Activated naive CD8-positive, alpha-beta T cell treated with anti-CD3 and anti-CD28 coated beads, Interleukin-2, amount 10 ng/mL, durations not matched to agents 7 days and 5 days (primary cell): ENCODE measurements around the gene ICAM4. TPM values are rescaled to one million over a fixed set of nuclear protein-coding genes. Genes with fewer than 3 reads are reported as not detected.

Experiments
- ATAC-seq: fragments of 150-1000 bp; cut with Tn5 transposase; one replicate; pipeline ENCODE4 v1.10.0; 2021; ENCODE audit warnings: low read depth, moderate library complexity
- POLR2A ChIA-PET: fragments of 350-600 bp; sonication (Branson Sonifier 250); formaldehyde crosslinking; loops from one replicate; lab custom pipeline; 2021; ENCODE audit warnings: antibody characterized with exemption; lab: Charles Lee
- DNase-seq: peaks from one replicate; pipeline ENCODE4 v3.0.0; 2021
- H3K27ac Mint-ChIP-seq: one replicate; pipeline ENCODE4 v1.8.0; 2022; ENCODE audit warnings: mild to moderate bottlenecking, mixed read lengths
- H3K27me3 Mint-ChIP-seq: one replicate; pipeline ENCODE4 v1.8.0; 2022; ENCODE audit warnings: mild to moderate bottlenecking, moderate library complexity, mixed read lengths
- H3K36me3 Mint-ChIP-seq: one replicate; pipeline ENCODE4 v1.8.0; 2021; ENCODE audit warnings: mild to moderate bottlenecking, mixed read lengths
- H3K4me1 Mint-ChIP-seq: one replicate; pipeline ENCODE4 v1.8.0; 2021; ENCODE audit warnings: mixed read lengths
- H3K4me3 Mint-ChIP-seq: one replicate; pipeline ENCODE4 v1.8.0; 2022; ENCODE audit warnings: mild to moderate bottlenecking, moderate library complexity, mixed read lengths
- H3K9me3 Mint-ChIP-seq: one replicate; pipeline ENCODE4 v1.8.0; 2021; ENCODE audit warnings: mixed read lengths
- total RNA-seq, 2 experiments: library from RNA; stranded (reverse); gene quantifications; one replicate each; pipeline ENCODE4 v1.2.3, GENCODE V29; 2021

The ICAM4 gene
- total RNA-seq, 2 experiments from 2014 or later, result 1.2 to 1.7 TPM

- no peaks in the 10 kb centered on the region for H3K27me3 Mint-ChIP-seq
- H3K36me3 Mint-ChIP-seq, result peaks cover 30% of the 10 kb centered on the region
- H3K4me1 Mint-ChIP-seq, result peaks cover 30% of the 10 kb centered on the region
Observed at GRCh38 chr19:10256551-10256950, 30.2 kb upstream of the ICAM4 start.

GRCh38 chr19:10256970-10257615 lies 29.7 kb upstream of the ICAM4 start:
- peak overlapping the region; percentile 1 for H3K27ac Mint-ChIP-seq
- ATAC-seq, result no peak
- peaks cover 30% of the 10 kb centered on the region for H3K4me1 Mint-ChIP-seq
- DNase-seq, result no peak
- H3K4me3 Mint-ChIP-seq, result no peak overlapping the region
- H3K9me3 Mint-ChIP-seq, result no peaks in the 10 kb centered on the region
- POLR2A ChIA-PET, result interaction anchor here (0.6 kb wide), 1 partner anchor 160 kb away, joined by 3 read pairs; no protein-coding TSS in a partner anchor
- no peaks in the 10 kb centered on the region for H3K27me3 Mint-ChIP-seq
- peaks cover 30% of the 10 kb centered on the region for H3K36me3 Mint-ChIP-seq

More at GRCh38 chr19:10256551-10256950, 30.2 kb upstream of the ICAM4 start:
- no peak for DNase-seq
- POLR2A ChIA-PET, result interaction anchor here (0.6 kb wide), 1 partner anchor 160 kb away, joined by 3 read pairs; no protein-coding TSS in a partner anchor
- H3K4me3 Mint-ChIP-seq, result no peak overlapping the region
- no peak for ATAC-seq
- no peak overlapping the region for H3K27ac Mint-ChIP-seq
- no peaks in the 10 kb centered on the region for H3K9me3 Mint-ChIP-seq

GRCh38 chr19:10258080-10258710 lies 28.6 kb upstream of the ICAM4 start:
- no peak for ATAC-seq
- Mint-ChIP-seq H3K4me3 (no peak overlapping the region), H3K36me3 (peaks cover 30% of the 10 kb centered on the region)

GRCh38 chr19:10259162-10259905 lies 27.4 kb upstream of the ICAM4 start:
- Mint-ChIP-seq H3K9me3 (no peaks in the 10 kb centered on the region), H3K27me3 (no peaks in the 10 kb centered on the region), H3K36me3 (peaks cover 27% of the 10 kb centered on the region), H3K4me3 (no peak overlapping the region), H3K27ac (no peak overlapping the region), H3K4me1 (peaks cover 19% of the 10 kb centered on the region)
- DNase-seq (peak; percentile 78), ATAC-seq (peak; percentile 70)
- POLR2A ChIA-PET, result interaction anchor here (0.6 to 2.0 kb wide), 7 partner anchors 10 to 286 kb away, joined by 3 to 16 read pairs (median 4); partner anchors contain the start of gene TYK2

More at GRCh38 chr19:10258080-10258710, 28.6 kb upstream of the ICAM4 start:
- no peak for DNase-seq
- POLR2A ChIA-PET, result interaction anchor here (0.6 to 2.0 kb wide), 6 partner anchors 11 to 287 kb away, joined by 3 to 16 read pairs (median 4); partner anchors contain the start of gene TYK2
- H3K9me3 Mint-ChIP-seq, result no peaks in the 10 kb centered on the region
- no peaks in the 10 kb centered on the region for H3K27me3 Mint-ChIP-seq
- peaks cover 26% of the 10 kb centered on the region for H3K4me1 Mint-ChIP-seq
- H3K27ac Mint-ChIP-seq, result no peak overlapping the region

- POLR2A ChIA-PET, result interaction anchor here (1.0 to 2.0 kb wide), 3 partner anchors 10 to 129 kb away, joined by 5 to 16 read pairs (median 5); partner anchors contain the start of gene TYK2
- DNase-seq, result no peak
- peak; percentile 32 for ATAC-seq
- H3K27me3 Mint-ChIP-seq, result no peaks in the 10 kb centered on the region
- H3K36me3 Mint-ChIP-seq, result peaks cover 21% of the 10 kb centered on the region
- H3K4me1 Mint-ChIP-seq, result peaks cover 15% of the 10 kb centered on the region
- H3K4me3 Mint-ChIP-seq, result no peak overlapping the region
- no peaks in the 10 kb centered on the region for H3K9me3 Mint-ChIP-seq
- peak overlapping the region; percentile 51 for H3K27ac Mint-ChIP-seq
Observed at GRCh38 chr19:10260141-10260584, 26.6 kb upstream of the ICAM4 start.

GRCh38 chr19:10262771-10263170 lies 24.0 kb upstream of the ICAM4 start:
- H3K36me3 Mint-ChIP-seq, result peaks cover 7% of the 10 kb centered on the region
- POLR2A ChIA-PET, result interaction anchor here (0.6 kb wide), 1 partner anchor 104 kb away, joined by 5 read pairs; no protein-coding TSS in a partner anchor
- no peak overlapping the region for H3K4me3 Mint-ChIP-seq
- no peak overlapping the region for H3K27ac Mint-ChIP-seq
- no peaks in the 10 kb centered on the region for H3K9me3 Mint-ChIP-seq
- H3K4me1 Mint-ChIP-seq, result peaks cover 13% of the 10 kb centered on the region
- DNase-seq (no peak), ATAC-seq (no peak)
- H3K27me3 Mint-ChIP-seq, result no peaks in the 10 kb centered on the region

GRCh38 chr19:10266706-10267105 lies 20.0 kb upstream of the ICAM4 start:
- Mint-ChIP-seq H3K27ac (no peak overlapping the region), H3K9me3 (no peaks in the 10 kb centered on the region), H3K4me1 (peaks cover 15% of the 10 kb centered on the region), H3K27me3 (no peaks in the 10 kb centered on the region), H3K4me3 (no peak overlapping the region), H3K36me3 (no peaks in the 10 kb centered on the region)
- POLR2A ChIA-PET, result interaction anchor here (0.6 kb wide), 1 partner anchor 45 kb away, joined by 3 read pairs; no protein-coding TSS in a partner anchor
- ATAC-seq (no peak), DNase-seq (no peak)

GRCh38 chr19:10268071-10268470 lies 18.7 kb upstream of the ICAM4 start:
- Mint-ChIP-seq H3K36me3 (no peaks in the 10 kb centered on the region), H3K27ac (peak overlapping the region; percentile 56), H3K4me1 (peaks cover 21% of the 10 kb centered on the region), H3K9me3 (no peaks in the 10 kb centered on the region), H3K4me3 (no peak overlapping the region), H3K27me3 (no peaks in the 10 kb centered on the region)
- POLR2A ChIA-PET, result interaction anchor here (2.0 to 4.7 kb wide), 2 partner anchors 23 to 120 kb away, joined by 25 to 60 read pairs; partner anchors contain the start of gene ICAM5
- DNase-seq (no peak), ATAC-seq (no peak)

- Mint-ChIP-seq H3K27ac (peak overlapping the region; percentile 92), H3K9me3 (no peaks in the 10 kb centered on the region), H3K36me3 (peaks cover 2% of the 10 kb centered on the region), H3K27me3 (no peaks in the 10 kb centered on the region), H3K4me3 (peak overlapping the region; percentile 86), H3K4me1 (peaks cover 23% of the 10 kb centered on the region)
- DNase-seq, result peak; percentile 96
- POLR2A ChIA-PET, result interaction anchor here (0.6 to 4.7 kb wide), 20 partner anchors 9 to 270 kb away, joined by 3 to 60 read pairs (median 6); partner anchors contain the start of genes CDC37, FDX2, ICAM4 and ICAM5
- peak; percentile 69 for ATAC-seq
Observed at GRCh38 chr19:10269333-10270179, 17.2 kb upstream of the ICAM4 start.

- peak; percentile 85 for DNase-seq
- peak overlapping the region; percentile 86 for H3K4me3 Mint-ChIP-seq
- POLR2A ChIA-PET, result interaction anchor here (0.6 to 4.7 kb wide), 23 partner anchors 10 to 892 kb away, joined by 3 to 60 read pairs (median 6); partner anchors contain the start of genes CDC37, FDX2, ICAM4 and ICAM5
Observed at GRCh38 chr19:10270180-10270615, 16.6 kb upstream of the ICAM4 start.

GRCh38 chr19:10270616-10271394 lies 15.9 kb upstream of the ICAM4 start, which contains the start of gene ICAM1:
Gene ICAM1, plus strand, starts transcription at chr19:10271120. Its CDS starts 40 bp downstream, at chr19:10271160.
- Mint-ChIP-seq H3K4me1 (peaks cover 23% of the 10 kb centered on the region), H3K27ac (peak within 1 kb of the TSS; percentile 92), H3K4me3 (peak within 1 kb of the TSS; percentile 86), H3K9me3 (no peaks in the 10 kb centered on the region), H3K27me3 (no peaks in the 10 kb centered on the region), H3K36me3 (peaks cover 5% of the 10 kb centered on the region)
- DNase-seq (peak; percentile 83), ATAC-seq (peak; percentile 65)
- POLR2A ChIA-PET, result interaction anchor here (0.6 to 4.7 kb wide), 26 partner anchors 10 to 891 kb away, joined by 3 to 60 read pairs (median 6); partner anchors contain the start of genes CDC37, FDX2, ICAM4 and ICAM5

More at GRCh38 chr19:10270180-10270615, 16.6 kb upstream of the ICAM4 start:
- H3K27ac Mint-ChIP-seq, result peak overlapping the region; percentile 92
- H3K27me3 Mint-ChIP-seq, result no peaks in the 10 kb centered on the region
- peaks cover 23% of the 10 kb centered on the region for H3K4me1 Mint-ChIP-seq
- H3K36me3 Mint-ChIP-seq, result peaks cover 3% of the 10 kb centered on the region
- ATAC-seq, result peak; percentile 57
- H3K9me3 Mint-ChIP-seq, result no peaks in the 10 kb centered on the region
